HG02759 (cell line): Measurements from ENCODE around the gene CHRD.

Experiments
- ATAC-seq: cut with Tn5 transposase; IDR thresholded peaks from one replicate; pipeline ENCODE4 v1.9.1; 2021; ENCODE audit warnings: mild to moderate bottlenecking, moderate library complexity; ENCODE audit not compliant: unreplicated experiment

The CHRD gene

GRCh38 chr3:184380627-184381260, 890 bp downstream of the CHRD start:
- ATAC-seq: no peak

- no peak for ATAC-seq
Observed at GRCh38 chr3:184381261-184382224, 1.7 kb downstream of the CHRD start.

GRCh38 chr3:184382326-184383032, 2.6 kb downstream of the CHRD start:
- no peak for ATAC-seq

GRCh38 chr3:184383033-184383740, 3.3 kb downstream of the CHRD start:
- no peak for ATAC-seq

GRCh38 chr3:184384342-184384741, 4.5 kb downstream of the CHRD start:
- no peak for ATAC-seq

- ATAC-seq: no peak
Observed at GRCh38 chr3:184384856-184385422, 5.1 kb downstream of the CHRD start.

GRCh38 chr3:184386047-184386806, 6.4 kb downstream of the CHRD start:
- ATAC-seq: no peak

GRCh38 chr3:184387174-184387714, 7.4 kb downstream of the CHRD start:
- ATAC-seq: no peak

- no peak for ATAC-seq
Observed at GRCh38 chr3:184388164-184388935, 8.5 kb downstream of the CHRD start.

GRCh38 chr3:184388936-184389230, 9.0 kb downstream of the CHRD start:
- no peak for ATAC-seq

- no peak for ATAC-seq
Observed at GRCh38 chr3:184389384-184389783, 9.5 kb downstream of the CHRD start.

- no peak for ATAC-seq
Observed at GRCh38 chr3:184389935-184390528, 10.2 kb downstream of the CHRD start.

- no peak for ATAC-seq
Observed at GRCh38 chr3:184391266-184391665, 11.4 kb downstream of the CHRD start.

- no peak for ATAC-seq
Observed at GRCh38 chr3:184395320-184395660, 15.4 kb downstream of the CHRD start.

GRCh38 chr3:184399410-184399809, 19.6 kb downstream of the CHRD start:
- no peak for ATAC-seq

GRCh38 chr3:184405075-184406030, 25.5 kb downstream of the CHRD start:
- no peak for ATAC-seq

GRCh38 chr3:184409331-184409926, 29.6 kb downstream of the CHRD start:
- ATAC-seq: no peak
